Measurements from ENCODE around the gene MR1. TPM values are rescaled to one million over a fixed set of nuclear protein-coding genes. Genes with fewer than 3 reads are reported as not detected.

MR1 gene
- total RNA-seq, result 10 to 100 TPM; 11.9 to 39.3 (median 15.2) TPM

- no peak for TF ChIP-seq CTCF (IDR thresholded peaks at IDR 0.05; ENCODE audit: low read depth)
These were observed at the start of gene MR1 for GRCh38 chr1:181033799-181034451. MR1 (plus strand) TSS chr1:181033983; CDS start chr1:181034008, 25 bp downstream.

GRCh38 chr1:180988253-180988752 lies 45.5 kb upstream of the MR1 start:
- no peak for TF ChIP-seq CTCF (IDR thresholded peaks at IDR 0.05; ENCODE audit: low read depth)

GRCh38 chr1:180994262-180994661 lies 39.5 kb upstream of the MR1 start:
- no peak for TF ChIP-seq CTCF (IDR thresholded peaks at IDR 0.05; ENCODE audit: low read depth)

- TF ChIP-seq CTCF (IDR thresholded peaks at IDR 0.05; ENCODE audit: low read depth), result no peak
These were observed 35.8 kb upstream of the MR1 start for GRCh38 chr1:180997843-180998504.

GRCh38 chr1:181001091-181001780 lies 32.5 kb upstream of the MR1 start:
- no peak for TF ChIP-seq CTCF (IDR thresholded peaks at IDR 0.05; ENCODE audit: low read depth)

GRCh38 chr1:181002582-181003172 lies 31.1 kb upstream of the MR1 start:
- TF ChIP-seq CTCF (IDR thresholded peaks at IDR 0.05; ENCODE audit: low read depth), result no peak

GRCh38 chr1:181010789-181011188 lies 23.0 kb upstream of the MR1 start:
- TF ChIP-seq CTCF (IDR thresholded peaks at IDR 0.05; ENCODE audit: low read depth), result no peak

Measured in subcutaneous adipose tissue (tissue), 4 donors.